Measurements from ENCODE around the gene GGCX.
"Not testable (repeated sequence)": the region's sequence is repeated elsewhere in the genome, so short reads cannot be mapped to it uniquely, and the experiment has no call there.

Gene GGCX

DNA sequence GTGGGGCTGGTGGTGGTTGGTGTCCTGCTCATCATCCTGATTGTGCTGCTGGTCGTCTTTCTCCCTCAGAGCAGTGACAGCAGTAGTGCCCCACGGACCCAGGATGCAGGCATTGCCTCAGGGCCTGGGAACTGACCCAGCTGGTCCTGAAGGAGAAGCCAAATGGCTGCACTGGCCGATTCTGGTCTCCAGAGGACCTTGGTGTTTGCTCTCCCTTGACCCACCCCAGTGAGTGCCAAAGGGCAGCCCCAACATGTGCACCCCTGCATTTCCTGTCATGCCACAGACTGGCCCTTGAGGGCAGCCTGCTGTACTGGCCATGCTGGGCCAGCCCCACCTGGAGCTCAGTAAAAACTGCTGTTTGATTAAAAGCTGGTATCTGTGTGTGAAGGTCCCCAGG lies 31.7 kb upstream of the GGCX start:
- DNase-seq = no peak

DNA sequence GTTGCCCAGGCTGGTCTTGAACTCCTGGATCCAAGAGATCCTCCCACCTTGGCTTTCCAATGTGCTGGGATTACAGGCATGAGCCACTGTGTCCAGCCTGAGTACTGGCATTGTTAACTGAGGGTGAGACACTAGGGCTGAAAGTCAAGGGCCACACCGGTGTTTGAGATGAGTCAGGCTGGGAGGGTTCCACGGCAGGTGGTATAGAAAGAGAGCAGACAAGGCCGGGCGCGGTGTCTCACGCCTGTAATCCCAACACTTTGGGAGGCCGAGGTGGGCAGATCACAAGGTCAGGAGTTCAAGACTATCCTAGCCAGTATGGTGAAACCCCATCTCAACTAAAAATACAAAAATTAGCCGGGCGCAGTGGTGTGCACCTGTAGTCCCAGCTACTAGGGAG lies 31.0 kb upstream of the GGCX start:
- DNase-seq = not testable (repeated sequence)

DNA sequence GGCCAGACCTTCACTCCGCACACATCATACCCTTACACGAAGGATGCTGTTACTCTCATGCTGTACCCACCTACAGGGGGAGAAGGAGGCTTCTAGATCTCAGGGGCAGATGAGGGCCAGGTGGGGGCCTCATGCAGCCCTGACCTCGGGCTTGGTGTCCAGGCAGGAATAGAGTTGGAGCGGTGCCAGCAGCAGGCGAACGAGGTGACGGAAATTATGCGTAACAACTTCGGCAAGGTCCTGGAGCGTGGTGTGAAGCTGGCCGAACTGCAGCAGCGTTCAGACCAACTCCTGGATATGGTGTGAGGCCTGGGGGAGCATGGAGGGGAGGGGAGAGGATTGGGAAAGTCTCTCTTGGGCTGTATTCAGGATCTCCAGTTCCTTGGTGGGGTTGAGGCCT lies 30.3 kb upstream of the GGCX start:
- DNase-seq = no peak

DNA sequence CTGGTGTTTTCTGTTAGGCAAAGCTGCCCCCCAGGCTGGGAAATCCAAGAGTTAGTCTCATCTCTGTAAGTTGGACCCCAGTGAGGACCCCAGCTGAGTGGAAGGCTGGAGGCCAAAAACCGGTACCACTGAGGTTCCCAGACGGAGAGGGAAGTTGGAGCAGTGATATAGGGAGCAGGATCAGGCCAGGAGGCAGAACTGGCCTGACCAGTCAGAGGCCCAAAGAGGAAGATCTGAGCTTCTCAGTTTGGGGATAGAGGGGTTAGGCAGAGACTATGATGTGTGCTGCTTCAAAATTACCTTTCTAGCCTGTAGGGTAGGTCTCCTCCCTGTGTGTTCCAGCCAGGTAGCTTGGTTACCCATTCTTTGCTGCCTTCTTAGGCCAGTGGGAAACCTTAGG lies 29.7 kb upstream of the GGCX start:
- DNase-seq = no peak

DNA sequence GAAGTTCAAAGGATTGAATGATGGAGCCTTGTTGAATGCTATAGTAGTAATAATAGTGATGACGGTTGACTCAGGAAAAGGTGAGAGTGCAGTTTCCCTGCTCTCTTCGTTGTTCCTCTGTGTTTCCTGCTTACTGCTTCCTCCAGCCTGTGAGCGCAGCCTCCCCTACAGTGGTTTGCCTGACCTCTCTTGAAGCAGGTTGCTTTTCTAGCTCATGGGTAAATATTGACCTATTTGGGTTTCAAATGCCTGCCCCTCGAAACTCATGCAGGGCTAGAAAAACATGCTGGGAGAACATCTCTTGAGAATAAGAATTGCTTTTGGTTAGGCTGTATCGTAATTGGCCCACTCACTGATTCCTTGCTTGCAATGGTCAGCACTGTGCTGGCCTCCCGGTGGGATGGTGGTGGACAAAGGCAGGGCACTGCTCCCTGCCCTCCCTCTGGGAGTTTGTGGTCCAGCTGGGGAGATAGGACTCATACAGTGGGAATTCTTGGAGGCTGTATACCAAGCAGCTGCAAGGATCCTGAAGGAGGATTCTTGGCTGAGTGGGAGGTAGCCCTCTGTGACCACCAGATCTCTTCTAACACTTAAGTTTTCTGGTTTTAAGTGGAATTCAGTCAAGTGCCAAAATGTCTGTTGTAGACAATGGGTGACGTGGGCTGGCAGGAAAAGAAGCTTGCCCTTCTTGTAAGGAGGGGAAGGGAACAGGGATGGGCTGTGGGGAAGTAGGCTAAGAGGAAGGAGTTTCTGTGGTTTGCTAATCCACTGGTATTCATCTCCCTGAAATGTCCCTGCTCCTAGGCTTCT lies 28.9 kb upstream of the GGCX start:
- no peak for DNase-seq

DNA sequence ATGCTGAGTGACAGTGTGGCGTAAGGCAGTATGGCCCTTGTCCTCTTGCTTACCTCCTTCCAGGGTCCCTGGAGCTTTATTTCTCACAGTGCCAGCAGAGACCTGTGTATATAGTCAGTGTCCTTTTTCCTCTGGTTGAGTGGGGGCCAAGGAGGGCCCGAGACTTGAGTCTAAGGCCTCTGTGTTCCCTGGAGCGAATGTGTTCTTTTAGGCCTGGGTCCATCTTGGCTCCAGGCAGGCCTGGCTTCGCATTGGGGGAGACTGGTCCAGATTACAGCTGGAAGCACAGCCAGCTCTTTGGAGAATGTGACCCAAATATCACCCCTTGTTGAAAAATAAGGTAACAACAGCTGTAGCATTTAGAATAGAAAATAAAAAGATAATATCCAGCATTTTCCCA lies 27.9 kb upstream of the GGCX start:
- DNase-seq = no peak

DNA sequence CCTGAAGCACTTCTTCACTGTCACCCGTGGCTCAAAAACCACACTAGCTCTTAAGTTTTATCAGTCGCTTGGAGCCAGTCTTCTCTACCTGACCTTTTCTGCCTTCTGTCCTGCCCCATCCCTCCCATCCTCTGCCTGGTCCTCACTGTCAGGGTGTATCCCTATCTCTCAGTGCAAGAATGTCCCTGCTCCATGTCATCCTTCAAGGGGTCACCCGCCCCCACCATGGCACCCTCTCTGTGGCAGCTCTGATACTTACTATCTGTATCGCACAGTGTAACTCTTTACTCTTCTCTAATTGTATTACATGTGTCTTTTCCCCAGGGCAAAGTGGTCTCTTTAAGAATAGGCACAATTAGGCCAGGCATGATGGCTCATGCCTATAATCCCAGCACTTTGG lies 27.4 kb upstream of the GGCX start:
- no peak for DNase-seq

DNA sequence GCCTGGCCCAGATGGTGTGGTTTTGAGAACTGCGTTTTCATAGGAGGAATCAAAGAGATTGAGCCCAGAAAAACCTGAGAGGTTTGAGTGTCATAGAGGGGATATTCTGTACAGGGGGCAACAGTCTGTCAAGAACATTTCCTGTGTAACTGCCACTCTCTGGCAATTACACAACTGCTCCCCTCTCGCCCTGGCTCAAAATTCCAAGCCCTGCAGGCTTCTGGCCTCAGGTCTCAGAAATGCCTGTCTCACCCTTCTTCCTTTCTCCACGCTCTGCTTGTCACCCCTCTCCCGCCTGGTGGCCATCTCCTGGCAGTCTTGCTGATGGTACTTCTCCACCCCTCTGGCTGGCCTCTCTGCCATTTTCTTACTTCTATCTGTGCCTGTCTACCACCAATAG lies 26.9 kb upstream of the GGCX start:
- no peak for DNase-seq

DNA sequence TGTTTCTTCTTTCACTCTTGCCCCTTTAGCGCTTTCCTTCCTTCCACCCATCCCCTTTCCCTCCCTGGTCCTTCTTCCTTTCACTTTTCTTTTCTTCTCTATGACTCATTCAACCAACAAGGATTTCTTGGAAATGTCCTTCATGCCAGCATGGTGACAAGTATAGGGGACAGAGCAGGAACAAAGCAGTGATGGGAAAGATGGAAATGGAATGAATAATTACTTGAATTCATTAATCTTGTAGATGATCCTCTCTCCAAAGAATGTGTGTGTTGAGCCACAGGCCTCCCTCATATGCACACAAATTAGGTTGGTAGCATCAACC lies 24.4 kb upstream of the GGCX start:
- DNase-seq = no peak

DNA sequence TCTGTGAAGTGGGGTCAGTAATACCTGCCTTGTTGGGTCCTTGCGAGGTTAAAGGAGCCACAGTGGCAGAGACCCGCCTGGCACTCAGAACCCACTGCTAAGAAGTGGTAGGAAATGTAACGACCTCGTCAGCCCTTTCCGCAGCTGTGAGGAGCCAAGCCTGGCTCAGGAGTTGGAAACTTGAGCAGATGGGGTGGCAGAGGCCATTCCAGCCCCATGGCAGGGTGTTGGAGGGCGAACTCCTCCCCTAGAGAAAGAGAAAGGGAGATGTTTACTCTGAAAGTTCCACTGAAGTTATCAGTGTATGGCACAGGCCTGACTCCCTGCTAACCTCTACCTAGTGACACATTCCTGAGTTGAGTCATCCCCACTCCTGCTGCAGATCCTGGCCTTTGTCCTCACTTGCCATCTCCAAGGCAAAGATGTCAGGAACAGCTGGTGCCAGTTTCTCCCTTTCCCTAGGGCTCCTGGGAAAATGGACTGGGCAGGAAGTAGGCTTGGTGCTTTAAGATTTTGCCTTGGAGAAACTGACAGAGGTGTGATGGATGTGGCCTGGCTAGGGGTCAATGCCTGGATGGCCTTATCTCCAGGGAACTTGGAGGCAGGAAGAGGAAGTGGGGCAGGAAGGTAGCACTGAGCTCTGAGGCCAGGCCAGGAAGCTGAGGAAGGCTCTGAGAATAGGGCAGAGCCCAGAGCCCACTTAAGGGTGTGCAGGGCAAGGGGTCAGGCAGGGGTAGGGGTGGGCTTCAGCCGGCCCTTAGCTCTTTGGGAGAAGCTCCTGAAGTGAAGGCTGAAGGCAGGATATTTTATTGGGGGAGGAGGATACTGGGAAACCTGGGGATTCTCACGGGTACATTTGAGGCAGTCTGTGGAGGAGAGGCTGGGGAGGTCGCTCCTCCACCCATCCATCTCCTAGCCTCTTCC lies 23.8 kb upstream of the GGCX start:
- DNase-seq = no peak

DNA sequence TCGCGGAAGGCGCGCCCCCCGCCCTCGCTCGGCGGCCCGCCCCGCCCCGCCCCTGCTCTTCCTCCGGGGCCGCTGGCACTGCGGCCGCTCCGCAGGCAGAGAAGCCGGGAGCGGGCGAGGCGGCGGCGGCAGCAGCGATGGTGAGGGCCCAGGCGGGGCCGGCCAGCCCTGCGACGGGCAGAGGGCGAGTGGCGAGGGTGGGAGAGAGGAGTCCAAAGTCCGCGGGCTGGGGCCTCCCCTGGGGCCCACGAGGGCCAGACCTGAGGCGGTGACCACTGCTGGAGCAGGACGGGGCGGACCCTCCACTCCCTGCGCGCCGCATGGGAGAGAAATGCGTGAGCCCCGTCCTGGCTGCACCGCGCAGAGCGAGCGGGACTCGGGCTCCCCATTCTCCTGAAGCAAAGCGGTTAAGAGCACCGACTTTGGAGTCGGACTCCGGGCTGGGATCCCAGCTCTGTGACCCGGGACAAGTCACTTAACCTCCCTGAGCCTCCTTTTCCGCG lies 23.1 kb upstream of the GGCX start, which contains the start of gene VAMP5:
TSS of gene VAMP5 (plus strand) at position 78 of the 503 bp plus-strand sequence. CDS start at position 138, 60 bp downstream.
- DNase-seq = peak in 2 of 4 experiments; percentile 19 to 30

DNA sequence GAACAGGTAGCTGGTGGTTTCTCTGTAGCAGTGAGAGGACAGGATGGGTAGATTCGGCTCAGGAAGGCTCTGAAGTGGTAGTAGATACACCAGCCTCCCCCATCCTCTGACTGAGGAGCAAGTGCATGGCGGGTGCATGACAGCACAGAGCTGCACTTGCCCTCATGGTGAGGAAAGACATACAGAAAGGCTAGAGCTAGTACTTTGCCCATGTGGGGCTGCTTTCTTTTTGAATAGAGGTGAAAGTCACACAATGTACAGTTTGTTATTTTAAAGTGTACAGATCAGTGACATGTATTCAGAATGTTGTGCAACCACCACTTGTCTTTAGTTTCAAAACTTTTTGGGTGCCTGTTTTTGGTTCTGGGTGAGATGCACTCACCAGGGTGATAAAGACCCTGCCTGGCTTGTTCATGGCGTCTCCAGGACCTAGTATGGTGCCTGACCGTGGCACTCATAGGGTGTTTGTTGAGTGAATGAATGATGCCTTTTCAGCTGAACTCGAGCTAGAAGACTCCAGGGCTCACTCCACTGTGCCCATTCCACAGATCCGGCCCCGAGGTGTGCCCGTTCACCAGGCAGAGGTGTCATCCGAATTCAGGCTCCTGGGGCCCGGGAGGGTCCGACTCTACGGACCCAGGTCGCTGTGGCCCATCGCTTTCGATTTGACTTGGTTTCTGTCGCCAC lies 22.5 kb upstream of the GGCX start:
- DNase-seq = peak in 2 of 4 experiments; percentile 11 to 24

DNA sequence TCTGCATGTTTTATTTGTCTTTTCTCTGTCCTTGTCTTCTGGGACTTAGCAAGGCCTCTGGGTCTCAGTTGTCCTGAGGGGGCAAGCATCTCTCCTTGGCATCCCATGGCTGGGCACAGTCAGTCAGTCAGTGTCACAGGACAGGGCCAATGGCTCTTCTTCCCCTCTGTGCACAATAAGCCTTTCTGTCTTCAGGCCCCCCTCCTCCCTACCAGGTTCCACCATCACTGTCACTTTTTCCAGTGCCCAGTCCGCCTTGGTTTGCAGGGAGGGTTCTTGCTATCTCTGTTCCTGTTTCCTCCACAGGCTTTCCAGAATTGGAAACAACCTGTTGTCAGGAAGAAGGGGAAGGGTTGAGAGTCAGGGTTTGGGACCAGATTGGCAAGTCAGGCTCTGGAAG lies 21.2 kb upstream of the GGCX start:
- no peak for DNase-seq

DNA sequence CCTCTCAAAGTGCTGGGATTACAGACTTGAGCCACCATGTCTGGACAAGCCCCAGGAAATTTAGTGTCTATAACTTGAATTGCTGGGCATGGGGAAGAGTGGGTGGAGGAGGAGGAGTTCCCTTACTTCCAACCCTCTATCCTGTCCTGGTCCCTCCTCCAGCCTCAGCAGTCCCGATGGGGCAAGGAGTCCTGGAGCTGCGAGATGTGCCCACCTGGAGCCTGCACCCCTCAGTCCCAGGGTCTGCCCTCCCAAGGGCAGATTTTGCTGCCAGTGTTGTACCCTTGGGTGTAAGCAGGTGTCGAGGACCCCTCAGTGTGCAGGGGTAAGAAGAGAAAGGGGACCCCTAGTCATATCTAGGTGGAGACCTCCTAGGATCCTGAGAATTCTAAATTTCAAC lies 18.9 kb upstream of the GGCX start:
- no peak for DNase-seq

DNA sequence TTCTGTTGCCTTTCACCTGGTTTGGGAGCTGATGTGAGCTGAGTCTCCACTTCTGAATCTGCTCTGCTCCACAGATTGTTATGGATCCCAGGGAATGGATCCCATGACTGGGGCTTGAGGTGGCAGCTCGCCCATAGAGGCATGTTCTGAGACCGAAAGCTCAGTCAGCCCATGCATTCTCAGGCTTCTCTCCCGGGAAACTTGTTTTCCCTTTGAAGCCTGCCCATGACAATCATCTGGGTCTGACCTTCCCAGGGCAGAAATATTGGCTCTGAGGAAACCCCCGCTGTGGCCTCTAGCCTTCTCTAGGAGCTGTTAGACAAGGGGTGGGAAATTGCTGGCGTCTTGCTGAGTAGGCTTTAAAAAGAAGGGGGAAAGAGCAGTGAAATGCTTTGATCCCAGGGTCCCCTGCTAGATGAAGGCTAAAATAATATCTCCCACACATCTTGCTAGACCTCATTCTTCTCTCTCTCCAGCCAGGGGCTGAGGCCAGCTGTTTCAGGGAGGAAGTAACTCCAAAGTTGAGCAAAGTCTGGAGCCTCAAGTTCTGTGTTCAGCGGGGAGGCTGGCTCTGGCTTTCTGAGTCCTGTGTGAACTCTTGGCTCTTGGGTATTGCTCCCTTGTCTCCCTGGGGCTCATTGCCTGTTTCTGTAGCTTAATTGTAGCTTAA lies 18.1 kb upstream of the GGCX start:
- no peak for DNase-seq

DNA sequence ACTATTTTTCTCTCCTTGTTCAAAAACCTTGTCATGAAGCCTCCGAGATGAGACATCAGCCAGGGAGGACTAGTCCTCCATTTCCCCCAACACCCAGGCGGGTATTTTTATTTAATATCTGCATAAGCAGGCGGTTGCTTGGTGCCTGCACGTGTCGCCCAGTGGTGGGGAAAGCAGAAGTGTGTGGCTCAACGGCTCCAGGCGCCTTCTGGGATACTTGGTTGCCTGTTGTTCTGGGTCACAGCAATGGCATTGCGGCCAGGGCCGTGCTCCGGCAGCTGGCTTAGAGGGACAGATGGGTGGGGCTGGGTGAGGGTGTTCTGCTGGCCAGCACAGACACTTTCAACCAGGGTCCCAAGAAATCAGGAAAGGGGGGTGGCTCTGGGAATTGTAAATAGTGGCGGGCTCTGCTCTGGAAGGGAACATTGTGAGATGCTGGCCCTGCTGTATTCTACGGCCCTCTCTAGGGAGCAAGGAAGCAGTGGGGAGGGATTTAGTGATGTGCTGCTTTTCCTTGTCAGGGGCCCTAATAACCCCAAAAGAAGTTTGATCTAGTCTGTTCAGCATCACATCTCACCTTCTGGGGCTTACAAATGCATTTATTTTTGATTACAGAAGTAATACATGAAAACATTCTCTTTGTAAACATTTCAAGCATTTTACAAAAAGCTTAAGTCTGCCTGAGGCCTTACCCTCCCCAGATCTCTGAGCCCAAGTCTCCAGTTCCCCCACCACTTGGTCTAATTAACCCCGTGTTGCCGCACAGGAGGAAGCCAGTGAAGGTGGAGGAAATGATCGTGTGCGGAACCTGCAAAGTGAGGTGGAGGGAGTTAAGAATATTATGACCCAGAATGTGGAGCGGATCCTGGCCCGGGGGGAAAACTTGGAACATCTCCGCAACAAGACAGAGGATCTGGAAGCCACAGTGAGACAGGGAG lies 17.2 kb upstream of the GGCX start:
- no peak for DNase-seq

DNA sequence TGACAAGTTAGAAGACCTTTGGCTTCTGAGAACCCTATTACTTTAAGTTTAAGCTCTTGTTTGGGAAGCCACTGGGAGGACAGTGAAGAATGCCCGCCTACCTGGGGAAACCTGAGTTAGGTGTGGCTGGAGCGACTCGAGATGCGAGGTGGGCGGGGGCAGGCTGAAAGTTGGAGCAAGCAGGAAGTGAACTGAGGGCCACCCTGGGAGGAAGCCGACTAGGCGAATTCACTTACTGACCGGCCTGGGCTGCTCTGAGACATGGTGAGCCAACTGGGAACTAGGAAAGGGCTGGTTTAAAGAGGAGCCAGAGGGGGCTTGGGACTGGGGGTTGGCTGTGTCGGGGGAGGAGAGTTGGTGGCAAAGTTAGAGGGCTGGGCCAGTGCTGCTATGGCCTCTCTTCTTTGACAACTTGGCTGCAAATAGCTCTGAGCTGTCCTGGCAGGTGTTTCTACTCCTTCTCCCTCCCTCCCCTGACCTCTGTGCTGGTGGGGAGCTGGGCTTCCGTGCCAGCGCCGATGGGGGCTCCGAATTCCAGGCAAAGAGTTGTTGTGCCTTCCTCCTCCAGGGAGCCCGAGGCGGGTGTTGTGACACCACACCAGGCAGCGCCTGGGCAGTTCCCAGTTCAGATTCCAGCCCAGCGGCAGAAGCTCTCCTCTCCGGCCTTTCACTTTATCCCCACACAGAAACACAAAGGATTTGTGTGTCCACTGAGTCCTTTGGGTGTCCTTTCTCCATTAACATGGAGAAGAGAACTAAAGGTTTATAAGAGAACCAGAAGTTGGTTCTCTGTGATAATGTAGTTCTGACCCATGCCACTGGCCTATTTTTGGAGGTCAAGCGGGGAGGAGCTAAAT lies 16.3 kb upstream of the GGCX start, which contains the start of gene VAMP8:
TSS of gene VAMP8 (plus strand) at position 201 of the 857 bp plus-strand sequence. CDS start at position 262, 61 bp downstream.
- DNase-seq = peak; percentile 27 to 38 (median 31)

DNA sequence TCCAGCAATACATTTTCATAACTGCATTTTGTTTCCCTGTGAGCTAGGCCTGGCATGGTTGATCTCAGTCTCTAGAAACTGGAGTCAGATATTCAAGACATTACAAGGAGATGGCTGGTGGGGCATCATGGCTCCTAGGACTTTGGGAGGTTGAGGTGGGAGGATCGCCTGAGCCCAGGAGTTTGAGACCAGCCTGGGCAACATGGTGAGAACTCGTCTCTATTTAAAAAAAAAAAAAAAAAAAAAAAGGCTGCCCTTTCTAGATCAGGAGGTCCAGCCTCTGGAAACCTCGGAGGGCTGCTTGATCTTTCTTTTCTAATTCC lies 15.7 kb upstream of the GGCX start:
- no peak for DNase-seq

DNA sequence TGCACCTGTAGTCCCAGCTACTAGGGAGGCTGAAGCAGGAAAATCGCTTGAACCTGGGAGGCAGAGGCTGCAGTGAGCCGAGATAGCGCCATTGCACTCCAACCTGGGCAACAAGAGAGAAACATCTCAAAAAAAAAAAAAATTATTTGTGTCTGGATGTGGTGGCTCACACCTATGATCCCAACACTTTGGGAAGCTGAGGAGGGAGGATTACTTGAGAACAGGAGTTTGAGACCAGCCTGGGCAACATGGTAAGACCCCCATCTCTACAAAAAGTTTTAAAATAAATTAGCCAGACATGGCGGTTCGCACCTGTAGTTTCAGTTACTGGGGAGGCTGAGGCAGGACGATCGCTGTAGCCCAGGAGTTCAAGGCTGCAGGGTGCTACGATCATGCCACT lies 14.4 kb upstream of the GGCX start:
- DNase-seq = no peak

DNA sequence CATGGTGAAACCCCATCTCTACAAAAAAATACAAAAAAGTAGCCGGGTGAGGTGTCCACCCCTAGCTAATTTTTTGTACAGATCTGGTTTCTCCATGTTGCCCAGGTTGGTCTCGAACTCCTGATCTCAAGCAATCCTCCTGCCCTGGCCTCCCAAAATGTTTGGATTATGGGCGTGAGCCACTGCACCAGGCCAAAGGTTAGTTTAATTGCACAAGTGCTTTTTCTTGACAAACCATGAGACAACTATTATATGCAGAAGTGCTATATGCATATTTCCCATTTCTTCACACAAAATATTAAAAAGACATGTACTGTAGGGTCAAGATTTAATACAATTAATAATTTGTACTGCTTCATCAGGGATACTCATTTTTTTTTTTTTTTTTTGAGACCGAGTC lies 5.0 kb upstream of the GGCX start:
- DNase-seq = no peak

DNA sequence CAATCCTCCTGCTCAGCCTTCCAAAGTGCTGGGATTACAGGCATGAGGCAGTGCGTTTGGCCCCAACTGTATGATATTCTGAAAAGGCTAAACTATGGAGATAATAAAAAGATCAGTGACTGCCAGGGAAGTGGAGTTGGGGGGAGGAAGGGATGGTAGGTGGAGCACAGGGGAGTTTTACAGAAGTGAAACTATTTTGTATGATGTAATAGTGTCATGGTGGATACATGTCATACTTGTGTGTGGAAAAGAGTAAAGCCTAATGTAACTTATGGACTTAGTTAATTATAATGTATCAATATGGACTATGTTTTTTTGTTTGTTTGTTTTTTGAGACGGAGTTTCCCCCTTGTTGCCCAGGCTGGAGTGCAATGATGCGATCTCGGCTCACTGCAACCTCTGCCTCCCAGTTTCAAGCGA lies 2.9 kb upstream of the GGCX start:
- no peak for DNase-seq

Measured in activated CD4-positive, CD25-positive, alpha-beta regulatory T cell (primary cell).